Parathyroid adenoma (tissue), 2 donors: ENCODE results near the gene SLC25A11.
A peak's percentile ranks its signal among the peaks of the same experiment; 100 is the strongest.

Source experiments
- H2AFZ ChIP-seq: fragments of 300-600 bp; sonication (generic); one replicate; pipeline ENCODE4 v1.7.0; 2017; ENCODE audit warnings: antibody characterized with exemption, mild to moderate bottlenecking
- H3K27ac ChIP-seq: fragments of 300-600 bp; sonication (generic); one replicate; pipeline ENCODE4 v1.7.0; 2017
- H3K27me3 ChIP-seq: fragments of 300-600 bp; sonication (generic); one replicate; pipeline ENCODE4 v1.7.0; 2017; ENCODE audit warnings: low read length; ENCODE audit not compliant: control insufficient read depth, insufficient read depth
- H3K36me3 ChIP-seq: fragments of 300-600 bp; sonication (generic); one replicate; pipeline ENCODE4 v1.7.0; 2017; ENCODE audit warnings: low read length; ENCODE audit not compliant: control insufficient read depth, insufficient read depth
- H3K4me1 ChIP-seq: fragments of 300-600 bp; sonication (generic); one replicate; pipeline ENCODE4 v1.7.0; 2017; ENCODE audit warnings: control low read depth
- H3K4me2 ChIP-seq: fragments of 300-600 bp; sonication (generic); one replicate; pipeline ENCODE4 v1.7.0; 2017; ENCODE audit warnings: low read length
- H3K4me3 ChIP-seq: fragments of 300-600 bp; sonication (generic); one replicate; pipeline ENCODE4 v1.7.0; 2017; ENCODE audit warnings: low read depth, low read length
- H3K79me2 ChIP-seq: fragments of 300-600 bp; sonication (generic); one replicate; pipeline ENCODE4 v1.7.0; 2017; ENCODE audit warnings: control low read depth
- H3K9ac ChIP-seq: fragments of 300-600 bp; sonication (generic); one replicate; pipeline ENCODE4 v1.7.0; 2017; ENCODE audit warnings: mild to moderate bottlenecking
- H3K9me3 ChIP-seq: fragments of 300-600 bp; sonication (generic); one replicate; pipeline ENCODE4 v1.7.0; 2017; ENCODE audit warnings: low read length; ENCODE audit not compliant: control insufficient read depth
- TF ChIP-seq, protein P1 (sequence below): fragments of 300-600 bp; sonication (generic); IDR thresholded peaks from one replicate; pipeline ENCODE4 v1.7.0; 2017; ENCODE audit warnings: antibody characterized with exemption, mild to moderate bottlenecking
- donor health status: primary hyperparathyroidism.

Gene SLC25A11

GRCh38 chr17:4898927-4899326, 40.9 kb downstream of the SLC25A11 start:
- Histone ChIP-seq H3K27ac (no peak overlapping the region), H3K9ac (no peak overlapping the region), H3K4me3 (peak overlapping the region; percentile 53), H3K4me2 (peak overlapping the region; percentile 72), H3K79me2 (no peaks in the 10 kb centered on the region), H3K4me1 (peaks cover 10% of the 10 kb centered on the region), H3K36me3 (no peaks in the 10 kb centered on the region), H3K27me3 (no peaks in the 10 kb centered on the region), H3K9me3 (no peaks in the 10 kb centered on the region), H2AFZ (peak overlapping the region; percentile 70)
- TF ChIP-seq, protein P1, sequence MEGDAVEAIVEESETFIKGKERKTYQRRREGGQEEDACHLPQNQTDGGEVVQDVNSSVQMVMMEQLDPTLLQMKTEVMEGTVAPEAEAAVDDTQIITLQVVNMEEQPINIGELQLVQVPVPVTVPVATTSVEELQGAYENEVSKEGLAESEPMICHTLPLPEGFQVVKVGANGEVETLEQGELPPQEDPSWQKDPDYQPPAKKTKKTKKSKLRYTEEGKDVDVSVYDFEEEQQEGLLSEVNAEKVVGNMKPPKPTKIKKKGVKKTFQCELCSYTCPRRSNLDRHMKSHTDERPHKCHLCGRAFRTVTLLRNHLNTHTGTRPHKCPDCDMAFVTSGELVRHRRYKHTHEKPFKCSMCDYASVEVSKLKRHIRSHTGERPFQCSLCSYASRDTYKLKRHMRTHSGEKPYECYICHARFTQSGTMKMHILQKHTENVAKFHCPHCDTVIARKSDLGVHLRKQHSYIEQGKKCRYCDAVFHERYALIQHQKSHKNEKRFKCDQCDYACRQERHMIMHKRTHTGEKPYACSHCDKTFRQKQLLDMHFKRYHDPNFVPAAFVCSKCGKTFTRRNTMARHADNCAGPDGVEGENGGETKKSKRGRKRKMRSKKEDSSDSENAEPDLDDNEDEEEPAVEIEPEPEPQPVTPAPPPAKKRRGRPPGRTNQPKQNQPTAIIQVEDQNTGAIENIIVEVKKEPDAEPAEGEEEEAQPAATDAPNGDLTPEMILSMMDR = no peak

DNA sequence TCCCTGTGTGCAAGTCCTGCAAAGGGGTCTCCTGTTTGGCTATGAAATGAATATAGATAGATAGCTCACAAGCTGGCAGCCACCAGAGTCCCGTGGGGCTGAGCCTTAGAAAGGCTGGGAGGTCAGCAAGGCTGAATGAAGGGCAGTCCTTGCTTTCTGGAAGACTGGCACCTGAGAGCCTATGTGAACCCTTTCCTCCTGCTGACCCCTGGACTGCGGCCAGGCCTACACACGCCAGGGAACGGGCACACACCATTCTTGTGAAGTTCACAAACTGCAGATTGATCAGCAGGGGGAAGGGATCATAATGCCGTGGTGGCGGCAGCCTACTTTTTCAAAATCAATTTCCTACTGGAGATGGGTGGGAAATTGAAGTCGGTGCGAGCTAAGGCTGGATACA, 41.5 kb downstream of the SLC25A11 start:
- H3K27me3 ChIP-seq = no peaks in the 10 kb centered on the region
- peaks cover 8% of the 10 kb centered on the region for H3K4me1 ChIP-seq
- H3K4me3 ChIP-seq = no peak overlapping the region
- TF ChIP-seq, protein P1 = no peak
- no peak overlapping the region for H2AFZ ChIP-seq
- H3K79me2 ChIP-seq = no peaks in the 10 kb centered on the region
- no peak overlapping the region for H3K27ac ChIP-seq
- H3K4me2 ChIP-seq = no peak overlapping the region
- no peaks in the 10 kb centered on the region for H3K9me3 ChIP-seq
- H3K9ac ChIP-seq = no peak overlapping the region
- H3K36me3 ChIP-seq = no peaks in the 10 kb centered on the region

DNA sequence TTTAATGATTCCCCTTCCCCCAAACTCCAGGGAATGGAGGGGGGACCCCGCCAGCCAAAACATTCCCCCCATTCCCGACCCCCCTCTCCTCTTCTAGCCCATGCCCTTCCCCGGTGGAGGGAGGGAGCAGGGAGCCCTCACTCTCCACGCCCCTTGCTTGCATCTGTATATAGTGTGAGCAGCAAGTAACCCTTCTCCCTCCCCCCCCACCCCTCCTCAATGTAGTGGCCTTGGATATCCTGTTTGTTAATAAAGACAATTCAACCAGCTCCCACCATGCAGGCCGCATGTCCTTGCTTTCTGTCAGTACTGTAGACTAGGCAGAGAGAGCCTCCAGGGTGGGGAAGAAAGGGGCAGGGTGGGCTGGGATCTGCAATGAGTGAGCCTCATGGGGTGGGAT, 42.1 kb downstream of the SLC25A11 start:
- Histone ChIP-seq H3K4me2 (no peak overlapping the region), H3K36me3 (no peaks in the 10 kb centered on the region)

GRCh38 chr17:4897198-4897687, 42.6 kb downstream of the SLC25A11 start:
- no peaks in the 10 kb centered on the region for H3K27me3 ChIP-seq
- H3K9me3 ChIP-seq = no peaks in the 10 kb centered on the region
- no peaks in the 10 kb centered on the region for H3K79me2 ChIP-seq
- H3K27ac ChIP-seq = no peak overlapping the region
- TF ChIP-seq, protein P1 = no peak
- no peak overlapping the region for H3K4me2 ChIP-seq
- H3K4me1 ChIP-seq = no peaks in the 10 kb centered on the region
- no peak overlapping the region for H3K9ac ChIP-seq
- H3K36me3 ChIP-seq = no peaks in the 10 kb centered on the region
- no peak overlapping the region for H2AFZ ChIP-seq
- no peak overlapping the region for H3K4me3 ChIP-seq

More for the DNA sequence above, 42.1 kb downstream of the SLC25A11 start:
- Histone ChIP-seq H3K9ac (no peak overlapping the region), H3K4me1 (peaks cover 2% of the 10 kb centered on the region), H3K79me2 (no peaks in the 10 kb centered on the region), H2AFZ (no peak overlapping the region), H3K9me3 (no peaks in the 10 kb centered on the region), H3K27ac (no peak overlapping the region), H3K4me3 (no peak overlapping the region), H3K27me3 (no peaks in the 10 kb centered on the region)
- TF ChIP-seq, protein P1 = no peak
